Gastrocnemius medialis (tissue), 4 donors: ENCODE measurements around the gene LGMN. TPM values are rescaled to one million over a fixed set of nuclear protein-coding genes. Genes with fewer than 3 reads are reported as not detected.
A peak's percentile ranks its signal among the peaks of the same experiment; 100 is the strongest.

Experiments
- ATAC-seq, 2 donors: fragments of 150-250 bp; one replicate each; pipeline ENCODE4 v1.9.1; 2016
- DNase-seq, 2 donors: peaks; one replicate each; pipeline ENCODE4 v3.0.0-alpha.2; 2019
- H3K27ac ChIP-seq, 4 donors: fragments of 200-600 bp; sonication (generic); 1 replicate in 1 of 4; 2 replicates in 3 of 4; pipeline ENCODE4 v1.5.1; 2016 to 2018; ENCODE audit warnings: mild to moderate bottlenecking in 2 of 4, moderate library complexity in 1 of 4
- H3K27me3 ChIP-seq, 3 donors: fragments of 200-600 bp; sonication (generic) in 2 of 3; 1 replicate in 1 of 3; 2 replicates in 2 of 3; pipeline versions ENCODE4 v1.5.1 to v1.6.0; 2016 to 2019; ENCODE audit warnings: mild to moderate bottlenecking in 1 of 3, moderate library complexity in 1 of 3
- H3K36me3 ChIP-seq, 2 donors: fragments of 200-600 bp; sonication (generic) in 1 of 2; one replicate each; pipeline ENCODE4 v1.5.1; 2017 to 2018
- H3K4me1 ChIP-seq, 2 donors: fragments of 200-600 bp; sonication (generic) in 1 of 2; one replicate each; pipeline ENCODE4 v1.5.1; 2016 to 2017; ENCODE audit warnings: mild to moderate bottlenecking in 2 of 2
- H3K4me3 ChIP-seq, 4 donors: fragments of 200-600 bp; sonication (generic) in 3 of 4; 1 replicate in 1 of 4; 2 replicates in 3 of 4; pipeline ENCODE4 v1.5.1; 2016 to 2019; ENCODE audit warnings: mild to moderate bottlenecking in 2 of 4
- H3K9me3 ChIP-seq, 3 donors: fragments of 200-600 bp; sonication (generic) in 2 of 3; 1 replicate in 1 of 3; 2 replicates in 2 of 3; pipeline ENCODE4 v1.5.1; 2016 to 2019
- POLR2A ChIP-seq, 2 donors: fragments of 450-650 bp; IDR thresholded peaks; one replicate each; pipeline ENCODE4 v1.6.1; 2017; ENCODE audit warnings: antibody characterized with exemption in 2 of 2, mild to moderate bottlenecking in 2 of 2, moderate library complexity in 2 of 2
- in situ Hi-C, 4 donors: fragments of 200-750 bp; cut with MboI; loops; one replicate each; pipeline versions ENCODE4 v1.15.0 to v1.8.0; 2017; ENCODE audit warnings: low sequenced_read_pairs in 4 of 4
- intact Hi-C: fragments of 100-400 bp; cut with DNase I; formaldehyde crosslinking; loops from one replicate; pipeline ENCODE4 v1.15.1; 2023; ENCODE audit warnings: low total_unique reads
- total RNA-seq, 4 donors: library from RNA; depleted of rRNA; stranded (reverse); fragments of >200 nt; gene quantifications; one replicate each; pipeline versions ENCODE4 v1.1.0 to v1.2.3, GENCODE V29; 2016
- TF ChIP-seq, protein P1 (sequence below), 5 experiments: fragments of 450-650 bp in 3 of 5; fragments of 200-600 bp in 2 of 5; sonication (generic) in 2 of 5; IDR thresholded peaks in 4 of 5; conservative IDR thresholded peaks in 1 of 5; 1 replicate in 4 of 5; 2 replicates in 1 of 5; pipeline ENCODE4 v1.5.1; 2016 to 2019; ENCODE audit warnings: antibody characterized with exemption in 5 of 5, mild to moderate bottlenecking in 3 of 5, moderate library complexity in 3 of 5

The LGMN gene
- total RNA-seq, 4 donors from 2014 or later = 53.5 to 78.5 (median 62.8) TPM

DNA sequence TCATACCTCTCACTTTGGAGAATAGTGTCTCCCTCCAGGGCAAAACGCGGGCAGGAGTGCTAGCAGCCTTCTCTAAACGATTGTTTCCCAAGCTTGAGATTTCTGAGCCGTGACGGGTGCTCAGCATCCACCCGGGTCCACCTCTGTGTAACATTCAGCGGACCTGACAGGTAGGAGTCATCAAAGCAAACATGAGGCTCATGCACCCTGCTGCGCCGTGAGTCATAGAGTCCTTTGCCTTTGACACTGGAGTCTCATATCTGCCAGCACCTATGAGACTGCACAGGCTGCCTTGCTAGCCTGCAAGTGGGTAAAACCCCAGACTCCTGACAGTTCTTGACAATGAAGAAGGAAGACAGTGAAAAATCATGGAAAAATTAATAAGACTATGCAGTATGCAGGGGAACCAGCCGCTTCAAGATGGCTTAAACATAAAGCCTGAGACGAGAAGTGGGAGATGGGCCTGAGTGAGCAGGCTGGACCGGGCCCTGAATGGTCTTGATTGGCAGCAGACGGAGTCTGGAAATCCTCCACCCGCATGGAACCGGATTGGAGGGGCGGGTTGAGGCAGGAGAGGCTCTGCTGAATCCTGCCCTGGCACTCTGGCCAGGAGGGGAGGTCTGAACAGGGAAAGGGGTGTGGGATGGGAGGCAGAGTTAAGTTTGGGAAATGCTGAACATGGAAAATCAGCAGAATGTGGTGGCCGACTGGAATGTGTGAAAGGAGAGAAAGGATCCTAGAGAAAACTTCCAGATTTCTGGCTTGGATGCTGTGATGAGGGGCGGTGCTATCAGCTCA, 54.2 kb downstream of the LGMN start:
- Histone ChIP-seq H3K27me3 (no peaks in the 10 kb centered on the region), H3K27ac (no peak overlapping the region), H3K36me3 (no peaks in the 10 kb centered on the region), H3K4me1 (peaks cover 0 to 6% of the 10 kb centered on the region in 2 donors), H3K4me3 (no peak overlapping the region), H3K9me3 (no peaks in the 10 kb centered on the region)
- intact Hi-C loops = no loop called here
- TF ChIP-seq, protein P1, sequence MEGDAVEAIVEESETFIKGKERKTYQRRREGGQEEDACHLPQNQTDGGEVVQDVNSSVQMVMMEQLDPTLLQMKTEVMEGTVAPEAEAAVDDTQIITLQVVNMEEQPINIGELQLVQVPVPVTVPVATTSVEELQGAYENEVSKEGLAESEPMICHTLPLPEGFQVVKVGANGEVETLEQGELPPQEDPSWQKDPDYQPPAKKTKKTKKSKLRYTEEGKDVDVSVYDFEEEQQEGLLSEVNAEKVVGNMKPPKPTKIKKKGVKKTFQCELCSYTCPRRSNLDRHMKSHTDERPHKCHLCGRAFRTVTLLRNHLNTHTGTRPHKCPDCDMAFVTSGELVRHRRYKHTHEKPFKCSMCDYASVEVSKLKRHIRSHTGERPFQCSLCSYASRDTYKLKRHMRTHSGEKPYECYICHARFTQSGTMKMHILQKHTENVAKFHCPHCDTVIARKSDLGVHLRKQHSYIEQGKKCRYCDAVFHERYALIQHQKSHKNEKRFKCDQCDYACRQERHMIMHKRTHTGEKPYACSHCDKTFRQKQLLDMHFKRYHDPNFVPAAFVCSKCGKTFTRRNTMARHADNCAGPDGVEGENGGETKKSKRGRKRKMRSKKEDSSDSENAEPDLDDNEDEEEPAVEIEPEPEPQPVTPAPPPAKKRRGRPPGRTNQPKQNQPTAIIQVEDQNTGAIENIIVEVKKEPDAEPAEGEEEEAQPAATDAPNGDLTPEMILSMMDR (IDR thresholded peaks at IDR 0.05 in 4 of 5, conservative IDR thresholded peaks at IDR 0.05 in 1 of 5) = no peak
- no peak for TF ChIP-seq POLR2A (IDR thresholded peaks at IDR 0.05)
- no peak for DNase-seq
- no peak for ATAC-seq
- in situ Hi-C loops = no loop called here

DNA sequence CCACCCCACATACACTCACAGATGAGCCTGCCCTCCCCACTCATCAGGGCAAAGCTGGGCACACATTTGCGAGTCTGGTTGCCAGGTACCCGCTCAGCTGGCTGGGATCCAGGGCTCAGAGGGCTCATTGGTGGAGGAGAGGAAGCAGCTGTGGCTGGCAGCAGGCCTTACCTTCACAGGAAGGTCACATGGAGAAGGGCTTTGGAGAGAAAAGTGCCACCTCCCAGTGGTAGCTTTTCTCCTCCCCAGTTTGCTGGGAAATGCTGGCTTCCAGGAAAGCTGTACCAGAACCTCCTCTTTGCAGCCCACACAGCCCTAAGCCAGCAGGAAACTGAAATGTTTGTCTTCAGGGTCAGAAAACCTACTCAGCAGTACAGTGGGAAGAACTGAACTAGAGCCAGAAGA, 55.6 kb downstream of the LGMN start:
- no peak overlapping the region for H3K27ac ChIP-seq
- TF ChIP-seq POLR2A (IDR thresholded peaks at IDR 0.05) = no peak
- TF ChIP-seq, protein P1 (IDR thresholded peaks at IDR 0.05 in 4 of 5, conservative IDR thresholded peaks at IDR 0.05 in 1 of 5) = no peak
- peaks cover 0 to 6% of the 10 kb centered on the region in 2 donors for H3K4me1 ChIP-seq
- DNase-seq (no peak), ATAC-seq (peak in 1 of 2 donors; percentile 21)
- H3K27me3 ChIP-seq = no peaks in the 10 kb centered on the region
- intact Hi-C loops = no loop called here
- no peaks in the 10 kb centered on the region for H3K9me3 ChIP-seq
- no peaks in the 10 kb centered on the region for H3K36me3 ChIP-seq
- in situ Hi-C loops = no loop called here
- H3K4me3 ChIP-seq = no peak overlapping the region

DNA sequence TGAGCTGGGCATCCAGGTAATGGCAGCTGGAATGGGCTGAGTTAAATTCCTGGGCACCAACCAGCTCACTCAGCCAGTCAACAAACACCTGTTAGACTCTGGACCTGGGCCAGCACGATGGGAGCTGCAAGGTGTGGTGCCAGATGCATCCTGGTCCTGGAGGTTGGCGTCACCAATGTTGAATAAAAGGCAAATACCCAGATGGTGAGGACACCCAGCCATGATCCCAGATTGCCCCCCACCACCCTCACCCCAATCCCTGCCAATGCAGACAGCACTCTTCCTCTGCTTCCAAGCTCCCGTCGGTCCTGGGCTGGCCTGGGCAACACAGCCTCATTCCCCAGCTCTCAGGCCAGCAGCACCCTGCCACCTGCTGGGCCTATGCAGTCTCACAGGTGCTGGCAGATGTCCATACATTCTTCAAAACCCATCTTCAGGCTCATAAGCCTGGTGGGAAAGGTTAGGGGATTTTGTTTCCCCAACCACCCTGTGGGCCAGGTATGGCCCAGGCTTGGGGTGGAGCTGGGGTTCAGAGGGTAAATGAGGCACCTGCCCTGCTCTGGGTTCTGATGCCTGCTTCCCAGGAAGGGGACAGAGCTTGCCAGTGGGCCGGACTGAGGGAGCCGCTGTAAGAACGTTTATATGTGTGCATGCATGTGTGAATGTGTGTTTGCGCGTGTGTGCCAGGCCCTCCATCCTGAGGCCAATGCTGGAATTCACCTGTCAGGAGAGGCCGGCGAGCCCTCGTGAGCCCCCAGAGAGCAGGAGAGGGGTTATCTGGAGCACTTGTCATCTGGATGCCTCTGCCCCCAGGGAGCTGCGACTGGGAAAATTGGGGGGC, 58.0 kb downstream of the LGMN start:
- DNase-seq = no peak
- TF ChIP-seq, protein P1 (IDR thresholded peaks at IDR 0.05 in 4 of 5, conservative IDR thresholded peaks at IDR 0.05 in 1 of 5) = peak in 1 of 5 experiments; percentile 25
- no peak for TF ChIP-seq POLR2A (IDR thresholded peaks at IDR 0.05)
- in situ Hi-C loops = no loop called here

DNA sequence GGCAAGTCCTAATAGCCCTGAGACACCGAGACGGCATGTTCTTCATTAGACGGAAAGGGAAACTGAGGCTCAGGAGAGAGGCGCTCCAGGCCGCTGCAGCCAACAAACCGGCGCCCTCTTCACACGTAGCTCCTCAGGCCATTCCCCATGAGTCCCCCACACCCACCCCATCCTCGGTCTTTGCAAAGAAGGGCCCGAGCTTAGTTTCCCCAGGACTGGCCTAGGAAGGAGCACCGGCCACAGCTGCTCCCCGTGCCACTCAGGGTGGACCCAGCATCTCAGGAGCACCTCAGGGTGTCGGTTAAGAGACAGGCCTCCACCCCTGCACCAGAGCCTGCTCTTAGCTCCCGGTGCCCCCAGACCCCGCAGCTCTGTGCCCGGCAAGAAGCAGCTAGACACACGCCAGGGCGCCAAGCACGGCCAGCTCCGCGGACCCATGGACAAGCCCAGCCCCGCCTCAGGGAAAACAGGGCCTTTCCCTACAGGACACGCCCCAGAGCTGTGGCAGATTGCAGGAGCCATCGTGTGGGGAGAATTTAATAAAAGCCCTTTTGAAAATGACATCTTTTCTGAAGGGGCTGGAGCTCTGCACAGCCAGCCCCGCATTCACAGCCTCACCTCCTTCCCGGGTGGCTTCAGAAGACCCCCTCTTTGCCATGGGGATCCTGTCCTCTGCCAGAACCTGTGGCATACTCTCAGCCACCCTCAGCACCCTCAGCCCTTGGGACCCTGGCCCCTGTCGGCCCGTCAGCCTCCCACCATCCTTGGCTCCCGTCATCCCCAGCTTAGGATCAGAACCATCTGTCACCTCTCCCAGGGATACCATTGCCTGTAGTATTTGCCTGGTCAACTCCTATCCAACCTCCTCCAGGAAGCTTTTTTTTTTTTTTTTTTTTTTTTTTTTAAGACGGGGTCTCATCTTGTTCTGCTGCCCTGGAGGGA, 59.7 kb downstream of the LGMN start:
- Histone ChIP-seq H3K27me3 (peaks cover 0 to 3% (median 0%) of the 10 kb centered on the region in 3 donors), H3K9me3 (no peaks in the 10 kb centered on the region), H3K4me1 (peaks cover 0 to 6% of the 10 kb centered on the region in 2 donors), H3K36me3 (no peaks in the 10 kb centered on the region), H3K27ac (no peak overlapping the region), H3K4me3 (peak overlapping the region in 2 of 4 donors; percentile 39 to 40)
- no peak for TF ChIP-seq POLR2A (IDR thresholded peaks at IDR 0.05)
- TF ChIP-seq, protein P1 (IDR thresholded peaks at IDR 0.05 in 4 of 5, conservative IDR thresholded peaks at IDR 0.05 in 1 of 5) = no peak
- intact Hi-C loops (no loop called here), in situ Hi-C loops (no loop called here)
- DNase-seq (no peak), ATAC-seq (no peak)

More for the DNA sequence above, 58.0 kb downstream of the LGMN start:
- Histone ChIP-seq H3K27ac (no peak overlapping the region), H3K4me3 (no peak overlapping the region), H3K9me3 (no peaks in the 10 kb centered on the region), H3K4me1 (peaks cover 0 to 6% of the 10 kb centered on the region in 2 donors), H3K36me3 (no peaks in the 10 kb centered on the region), H3K27me3 (peaks cover 0 to 3% (median 0%) of the 10 kb centered on the region in 3 donors)
- intact Hi-C loops = no loop called here
- no peak for ATAC-seq
